Epithelial cell of proximal tubule (primary cell): ENCODE data around the gene ACTR6. TPM values are rescaled to one million over a fixed set of nuclear protein-coding genes. Genes with fewer than 3 reads are reported as not detected.

Experiments
- DNase-seq: peaks from one replicate; pipeline ENCODE4 v3.0.0-alpha.2; 2011; ENCODE audit warnings: low read depth
- H3K4me3 ChIP-seq: 2 replicates; pipeline ENCODE4 v1.5.1; 2011; ENCODE audit warnings: low read depth, mild to moderate bottlenecking, low read length
- CTCF ChIP-seq: conservative IDR thresholded peaks from 2 replicates; pipeline ENCODE4 v1.5.1; 2012; ENCODE audit warnings: low read depth, mild to moderate bottlenecking, low read length
- total RNA-seq: library from RNA; depleted of rRNA; stranded (reverse); fragments of >200 nt; gene quantifications from 2 replicates; pipeline ENCODE4 v1.2.3, GENCODE V29; 2015

The ACTR6 gene
- total RNA-seq, 1 donor from 2014 or later: 37.8 TPM

- TF ChIP-seq CTCF: no peak
- DNase-seq: no peak
- H3K4me3 ChIP-seq: no peak overlapping the region
These were observed 10.8 kb upstream of the ACTR6 start for GRCh38 chr12:100189636-100190394.

DNA sequence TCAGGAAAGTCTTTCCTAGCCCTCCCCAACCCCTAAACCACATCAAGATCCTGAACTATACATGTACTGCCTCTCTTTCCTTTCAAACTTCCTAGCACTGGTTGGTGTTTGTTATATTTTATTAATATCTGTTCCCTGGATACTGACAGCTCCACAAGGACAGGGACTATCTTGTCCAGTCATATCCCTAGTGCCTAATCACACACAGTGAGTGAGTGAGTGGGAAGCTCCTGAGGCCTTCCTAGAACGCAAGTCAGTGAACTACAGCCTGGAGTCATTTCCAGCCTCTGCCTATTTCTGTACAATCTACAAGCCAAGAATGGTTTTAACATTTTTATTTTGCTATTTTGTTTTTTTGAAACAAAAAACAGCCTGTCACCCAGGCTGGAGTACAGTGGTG, 7.5 kb upstream of the ACTR6 start:
- no peak for TF ChIP-seq CTCF
- no peak overlapping the region for H3K4me3 ChIP-seq

GRCh38 chr12:100197486-100197885, 3.1 kb upstream of the ACTR6 start:
- no peak for DNase-seq
- no peak overlapping the region for H3K4me3 ChIP-seq
- TF ChIP-seq CTCF: no peak

More for the DNA sequence above, 7.5 kb upstream of the ACTR6 start:
- no peak for DNase-seq

DNA sequence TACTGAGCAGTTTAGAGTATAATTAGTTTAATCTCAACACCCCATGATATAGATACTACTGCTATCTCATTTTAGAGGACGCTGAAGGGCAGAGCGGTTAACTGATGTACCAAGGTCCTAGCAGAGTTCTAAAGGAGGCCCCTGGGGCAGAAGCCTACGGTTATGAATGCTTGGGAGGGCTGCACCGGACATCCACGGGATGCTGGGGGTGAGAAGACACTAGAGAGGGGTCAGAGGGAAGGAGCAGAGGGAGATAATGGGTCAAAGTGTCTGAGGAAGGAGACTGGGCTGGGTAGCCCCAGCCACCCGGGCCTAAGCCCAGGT, 1.6 kb upstream of the ACTR6 start:
- H3K4me3 ChIP-seq: peak overlapping the region; percentile 71
- TF ChIP-seq CTCF: no peak
- no peak for DNase-seq

DNA sequence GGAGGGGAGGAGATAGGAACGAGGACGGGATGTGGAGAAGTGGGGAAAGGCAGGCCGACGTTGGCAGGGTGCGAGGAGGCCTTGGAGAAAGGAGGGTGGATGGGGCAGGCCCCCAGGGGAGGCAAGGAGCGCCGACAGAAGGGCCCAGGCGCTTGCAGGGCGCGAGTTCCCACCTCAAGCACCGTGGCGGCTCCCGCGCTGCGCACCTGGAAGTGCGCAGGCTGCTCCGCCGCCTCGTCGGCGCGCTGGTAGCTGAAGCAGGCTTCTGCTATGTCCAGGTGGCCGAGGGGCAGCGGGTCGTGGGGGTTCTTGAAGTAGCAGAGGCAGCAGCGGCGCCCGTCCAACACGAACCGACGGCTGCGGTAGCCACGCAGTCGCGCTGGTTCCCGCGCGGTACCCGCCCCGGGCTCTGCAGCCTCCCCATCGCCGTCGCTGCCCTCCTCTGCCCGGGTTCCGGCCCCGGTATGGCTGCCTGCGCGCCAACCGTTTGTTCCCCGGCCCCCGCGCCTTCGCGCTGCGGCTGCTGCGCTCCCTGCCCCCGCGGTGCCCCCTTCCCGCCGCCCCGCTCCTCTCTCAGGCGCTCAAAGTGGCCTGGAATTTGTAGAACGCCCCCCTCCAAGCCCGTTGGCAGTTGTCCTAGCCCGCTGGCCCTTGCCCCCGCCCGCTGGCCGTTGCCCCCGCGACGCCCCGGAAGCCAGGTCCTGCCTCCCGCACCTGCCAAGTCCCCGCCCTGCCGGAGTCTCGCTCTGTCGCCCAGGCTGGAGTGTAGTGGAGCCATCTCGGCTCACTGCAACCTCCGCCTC, 1.1 kb upstream of the ACTR6 start:
- H3K4me3 ChIP-seq: peak overlapping the region; percentile 71
- TF ChIP-seq CTCF: no peak
- DNase-seq: no peak

DNA sequence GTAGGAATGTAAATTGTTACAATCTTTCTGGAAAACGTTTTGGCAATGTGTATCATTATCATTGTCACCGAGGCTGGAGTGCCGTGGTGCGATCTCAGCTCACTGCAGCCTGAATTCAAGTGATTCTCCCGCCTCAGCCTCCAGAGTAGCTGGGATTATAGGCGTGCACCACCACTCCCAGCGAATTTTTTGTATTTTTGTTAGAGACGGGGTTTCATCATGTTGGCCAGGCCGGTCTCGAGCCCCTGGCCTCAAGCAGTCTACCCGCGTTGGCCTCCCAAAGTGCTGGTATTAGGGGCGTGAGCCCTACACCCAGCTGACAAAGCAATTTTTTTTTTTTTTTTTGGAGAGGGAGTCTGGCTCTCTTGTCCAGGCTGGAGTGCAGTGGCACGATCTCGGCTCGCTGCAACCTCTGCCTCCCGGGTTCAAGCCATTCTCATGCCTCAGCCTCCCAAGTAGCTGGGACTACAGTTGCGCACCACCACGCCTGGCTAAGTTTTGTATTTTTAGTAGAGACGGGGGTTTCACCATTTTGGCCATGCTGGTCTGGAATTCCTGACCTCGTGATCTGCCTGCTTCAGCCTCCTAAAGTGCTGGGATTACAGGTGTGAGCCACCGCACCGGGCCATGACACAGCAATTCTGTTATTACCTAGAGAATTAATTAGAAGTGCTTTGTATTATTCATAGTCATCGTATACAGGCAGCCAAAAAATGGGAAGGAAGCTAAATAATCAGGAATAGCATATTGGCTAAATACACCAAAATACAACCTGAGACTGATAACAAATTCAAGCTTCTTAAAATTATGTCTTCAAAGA, 1.2 kb downstream of the ACTR6 start:
- DNase-seq: no peak
- peak overlapping the region; percentile 71 for H3K4me3 ChIP-seq
- no peak for TF ChIP-seq CTCF
